Brain microvascular endothelial cell (primary cell): ENCODE measurements around the gene R3HDM2.

Source experiments
- DNase-seq: peaks from one replicate; pipeline ENCODE4 v3.0.0-alpha.2; 2020
- H3K27ac ChIP-seq: fragments of 250-450 bp; sonication (Bioruptor Pico); 2 replicates; pipeline ENCODE4 v1.5.1; 2020; ENCODE audit warnings: mild to moderate bottlenecking, moderate library complexity
- H3K27me3 ChIP-seq: fragments of 250-450 bp; sonication (Bioruptor Pico); replicated peaks from 2 replicates; pipeline ENCODE4 v1.5.1; 2020; ENCODE audit warnings: mild to moderate bottlenecking
- H3K36me3 ChIP-seq: fragments of 250-450 bp; sonication (Bioruptor Pico); replicated peaks from 2 replicates; pipeline ENCODE4 v1.5.1; 2020; ENCODE audit warnings: mild to moderate bottlenecking
- H3K4me3 ChIP-seq: 2 replicates; pipeline ENCODE4 v1.5.1; 2011; ENCODE audit warnings: low read depth, mild to moderate bottlenecking, control low read depth, low read length, moderate library complexity
- in situ Hi-C: cut with HindIII; loops from 2 replicates; pipeline ENCODE4 v1.10.0; 2017; ENCODE audit warnings: low sequenced_read_pairs, low pct_ligation_motif_present
- TF ChIP-seq, protein P1 (sequence below): IDR thresholded peaks from 2 replicates; pipeline ENCODE4 v1.5.1; 2011; ENCODE audit warnings: low read depth, mild to moderate bottlenecking, moderate library complexity, low read length, control low read depth, inconsistent platforms; ENCODE audit errors: missing control alignments

Gene R3HDM2

GRCh38 chr12:57464569-57464968, 33.7 kb upstream of the R3HDM2 start:
- Histone ChIP-seq H3K4me3 (no peak overlapping the region), H3K36me3 (no peaks in the 10 kb centered on the region), H3K27me3 (peaks cover 4% of the 10 kb centered on the region), H3K27ac (no peak overlapping the region)
- TF ChIP-seq, protein P1, sequence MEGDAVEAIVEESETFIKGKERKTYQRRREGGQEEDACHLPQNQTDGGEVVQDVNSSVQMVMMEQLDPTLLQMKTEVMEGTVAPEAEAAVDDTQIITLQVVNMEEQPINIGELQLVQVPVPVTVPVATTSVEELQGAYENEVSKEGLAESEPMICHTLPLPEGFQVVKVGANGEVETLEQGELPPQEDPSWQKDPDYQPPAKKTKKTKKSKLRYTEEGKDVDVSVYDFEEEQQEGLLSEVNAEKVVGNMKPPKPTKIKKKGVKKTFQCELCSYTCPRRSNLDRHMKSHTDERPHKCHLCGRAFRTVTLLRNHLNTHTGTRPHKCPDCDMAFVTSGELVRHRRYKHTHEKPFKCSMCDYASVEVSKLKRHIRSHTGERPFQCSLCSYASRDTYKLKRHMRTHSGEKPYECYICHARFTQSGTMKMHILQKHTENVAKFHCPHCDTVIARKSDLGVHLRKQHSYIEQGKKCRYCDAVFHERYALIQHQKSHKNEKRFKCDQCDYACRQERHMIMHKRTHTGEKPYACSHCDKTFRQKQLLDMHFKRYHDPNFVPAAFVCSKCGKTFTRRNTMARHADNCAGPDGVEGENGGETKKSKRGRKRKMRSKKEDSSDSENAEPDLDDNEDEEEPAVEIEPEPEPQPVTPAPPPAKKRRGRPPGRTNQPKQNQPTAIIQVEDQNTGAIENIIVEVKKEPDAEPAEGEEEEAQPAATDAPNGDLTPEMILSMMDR = no peak
- in situ Hi-C loops = no loop called here
- DNase-seq = no peak

- no peak for DNase-seq
- peaks cover 4% of the 10 kb centered on the region for H3K27me3 ChIP-seq
- no peak overlapping the region for H3K27ac ChIP-seq
- in situ Hi-C loops = no loop called here
- no peak overlapping the region for H3K4me3 ChIP-seq
- TF ChIP-seq, protein P1 = no peak
- H3K36me3 ChIP-seq = no peaks in the 10 kb centered on the region
Measured at GRCh38 chr12:57462912-57463253, 32.0 kb upstream of the R3HDM2 start.

DNA sequence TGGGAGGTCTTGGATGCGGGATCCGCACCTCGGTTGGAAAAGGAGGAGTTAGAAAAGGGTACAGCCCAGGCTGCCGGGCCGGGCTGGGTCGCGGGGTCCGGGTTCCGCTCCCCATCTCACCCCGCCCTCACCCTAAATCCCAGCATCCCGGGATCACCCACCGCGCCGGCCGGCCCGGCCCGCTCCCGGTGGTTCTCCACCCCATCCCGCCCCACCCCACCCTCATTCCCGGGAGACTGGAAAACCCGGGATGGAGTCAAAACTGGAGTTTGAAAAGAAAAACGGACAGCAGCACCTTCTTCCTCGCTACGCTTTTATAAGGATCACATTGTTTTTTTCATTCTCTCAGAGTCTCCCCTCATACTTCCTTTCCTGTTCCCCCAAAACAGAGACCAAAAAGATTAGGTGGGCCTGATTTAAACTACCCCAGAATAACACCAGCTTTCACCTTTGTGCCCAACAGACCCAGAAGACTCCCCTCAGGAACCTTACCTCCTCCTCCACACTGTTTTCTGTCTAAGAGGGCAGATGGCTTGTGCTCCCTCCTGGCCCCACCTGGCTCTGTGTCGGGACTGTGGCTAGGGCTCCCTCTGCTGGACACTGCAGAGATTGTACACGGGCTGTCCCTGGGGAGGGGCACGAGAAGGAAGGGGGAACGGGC, 31.5 kb upstream of the R3HDM2 start:
- Histone ChIP-seq H3K36me3 (no peaks in the 10 kb centered on the region), H3K4me3 (peak overlapping the region; percentile 67), H3K27ac (no peak overlapping the region), H3K27me3 (peaks cover 4% of the 10 kb centered on the region)
- DNase-seq = peak; percentile 80
- TF ChIP-seq, protein P1 = peak; percentile 96
- in situ Hi-C loops = no loop called here

DNA sequence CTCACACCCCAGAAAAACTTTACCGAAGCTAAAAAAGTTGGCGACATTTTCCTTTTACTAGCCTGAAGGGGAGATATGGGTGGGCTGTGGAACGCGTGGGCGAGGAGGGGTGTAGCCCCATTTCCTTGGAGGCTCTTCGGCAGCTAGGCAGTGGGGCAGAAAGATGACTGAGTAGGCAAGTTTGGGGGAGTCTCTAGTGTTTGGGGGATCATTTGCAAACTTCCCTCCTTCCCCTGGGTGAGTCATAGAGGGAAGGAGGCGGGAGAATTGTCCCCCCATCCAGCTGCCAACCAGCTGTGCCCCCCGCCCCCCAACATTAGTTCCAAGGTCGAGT, 31.0 kb upstream of the R3HDM2 start:
- peaks cover 4% of the 10 kb centered on the region for H3K27me3 ChIP-seq
- in situ Hi-C loops = no loop called here
- H3K36me3 ChIP-seq = no peaks in the 10 kb centered on the region
- TF ChIP-seq, protein P1 = no peak
- DNase-seq = no peak
- H3K4me3 ChIP-seq = peak overlapping the region; percentile 67
- no peak overlapping the region for H3K27ac ChIP-seq

DNA sequence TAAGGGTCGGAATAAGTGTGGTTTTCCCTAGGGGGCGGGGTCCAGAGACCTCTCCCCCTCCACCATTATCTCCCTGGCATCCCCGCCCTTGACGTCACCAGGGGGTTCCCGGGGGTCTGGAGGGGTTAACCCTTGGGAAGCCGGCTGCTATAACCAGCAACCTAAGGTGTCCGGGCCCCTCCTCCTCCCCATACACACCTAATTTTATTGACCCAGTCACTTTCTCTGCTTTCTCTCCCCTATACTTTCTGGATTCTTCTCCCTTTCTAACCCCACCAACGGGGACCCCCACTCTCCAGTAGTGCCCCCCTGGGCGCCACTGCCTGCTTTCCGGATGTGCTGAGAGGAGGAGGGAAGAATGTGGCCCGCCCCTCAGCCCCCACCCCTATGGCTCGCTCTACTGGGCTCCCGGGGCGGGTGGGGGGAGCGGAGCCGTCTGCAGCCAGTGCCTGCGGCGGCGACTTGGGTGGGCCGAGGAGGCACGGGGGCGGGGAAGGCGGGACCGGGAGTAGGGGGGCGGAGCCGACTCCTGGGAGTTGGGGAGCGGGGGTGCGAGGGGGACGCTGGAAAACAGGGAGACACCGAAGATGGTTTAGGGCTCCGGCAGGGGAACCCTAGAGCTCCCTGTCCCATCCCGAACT, 30.6 kb upstream of the R3HDM2 start:
- Histone ChIP-seq H3K36me3 (no peaks in the 10 kb centered on the region), H3K4me3 (peak overlapping the region; percentile 67), H3K27me3 (peaks cover 4% of the 10 kb centered on the region), H3K27ac (no peak overlapping the region)
- DNase-seq = no peak
- in situ Hi-C loops = no loop called here
- TF ChIP-seq, protein P1 = no peak

DNA sequence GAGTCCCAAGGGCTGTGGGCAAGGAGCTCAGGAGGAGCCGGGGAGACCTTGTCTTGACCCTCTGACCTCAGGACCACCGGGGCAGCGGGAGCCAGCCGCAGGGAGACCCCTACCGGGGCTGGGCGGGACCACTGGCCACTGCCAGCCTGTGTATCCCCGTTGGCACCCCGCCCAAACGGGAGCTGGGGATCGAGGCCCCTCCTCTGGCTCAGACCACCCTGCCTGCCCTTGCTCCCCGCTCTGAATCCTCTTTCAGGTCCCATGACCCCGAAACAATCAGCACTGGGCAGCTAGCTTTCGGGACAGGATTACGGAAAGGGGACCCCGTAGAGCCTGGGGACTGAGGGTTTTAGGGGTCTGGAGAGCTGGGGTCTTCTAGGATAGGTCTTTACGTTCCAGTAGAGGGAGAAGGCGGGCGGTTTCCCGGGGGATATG, 30.0 kb upstream of the R3HDM2 start:
- in situ Hi-C loops = no loop called here
- DNase-seq = no peak
- Histone ChIP-seq H3K4me3 (peak overlapping the region; percentile 67), H3K27me3 (peaks cover 4% of the 10 kb centered on the region), H3K36me3 (no peaks in the 10 kb centered on the region), H3K27ac (no peak overlapping the region)
- TF ChIP-seq, protein P1 = no peak
